Progenitor cell of endocrine pancreas (in vitro differentiated cells): Measurements from ENCODE around the gene HIPK1. TPM values are rescaled to one million over a fixed set of nuclear protein-coding genes. Genes with fewer than 3 reads are reported as not detected.
A peak's percentile ranks its signal among the peaks of the same experiment; 100 is the strongest.

Experiments used
- DNase-seq: peaks from one replicate; pipeline ENCODE4 v3.0.0; 2021; ENCODE audit warnings: low spot score; ENCODE audit not compliant: unreplicated experiment
- H3K27ac Mint-ChIP-seq: 2 replicates; pipeline ENCODE4 v1.8.0; 2021; ENCODE audit warnings: mild to moderate bottlenecking, moderate library complexity, mixed read lengths
- H3K27me3 Mint-ChIP-seq: 2 replicates; pipeline ENCODE4 v1.8.0; 2021; ENCODE audit warnings: mixed read lengths
- H3K36me3 Mint-ChIP-seq: 2 replicates; pipeline ENCODE4 v1.8.0; 2022; ENCODE audit warnings: mixed read lengths; ENCODE audit not compliant: insufficient read depth
- H3K4me1 Mint-ChIP-seq: 2 replicates; pipeline ENCODE4 v1.8.0; 2021; ENCODE audit warnings: low read depth, mixed read lengths
- H3K4me3 Mint-ChIP-seq: 2 replicates; pipeline ENCODE4 v1.8.0; 2021; ENCODE audit warnings: low read depth, mild to moderate bottlenecking, moderate library complexity, mixed read lengths
- H3K9me3 Mint-ChIP-seq: 2 replicates; pipeline ENCODE4 v1.8.0; 2021; ENCODE audit warnings: low read depth, mixed read lengths
- total RNA-seq: library from RNA; stranded (reverse); gene quantifications from 2 replicates; pipeline ENCODE4 v1.2.1, GENCODE V29; 2021
- TF ChIP-seq, protein P1 (sequence below): fragments of 200-600 bp; sonication (generic); IDR thresholded peaks from one replicate; pipeline ENCODE4 v1.5.0; 2021; ENCODE audit warnings: antibody characterized with exemption, mild to moderate bottlenecking; ENCODE audit not compliant: unreplicated experiment

Gene HIPK1
- total RNA-seq, 1 donor from 2014 or later = 54.2 TPM

DNA sequence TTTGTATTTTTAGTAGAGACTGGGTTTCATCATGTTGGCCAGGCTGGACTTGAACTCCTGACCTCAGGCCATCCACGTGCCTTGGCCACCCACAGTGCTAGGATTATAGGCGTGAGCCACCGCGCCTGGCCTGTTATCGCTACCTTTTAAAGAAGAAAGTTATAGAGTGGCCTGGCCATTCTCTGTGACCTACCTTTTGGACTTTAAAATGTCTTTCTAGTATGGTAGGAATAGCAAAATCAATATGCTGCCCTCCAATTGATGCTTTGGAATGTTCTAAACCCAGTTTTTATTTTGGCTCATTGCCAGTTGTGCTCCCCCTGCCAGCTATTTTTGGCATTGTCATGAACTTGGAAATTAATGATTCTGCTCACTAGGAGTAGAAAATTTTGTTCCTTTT is 19.9 kb downstream of the HIPK1 start:
- TF ChIP-seq, protein P1, sequence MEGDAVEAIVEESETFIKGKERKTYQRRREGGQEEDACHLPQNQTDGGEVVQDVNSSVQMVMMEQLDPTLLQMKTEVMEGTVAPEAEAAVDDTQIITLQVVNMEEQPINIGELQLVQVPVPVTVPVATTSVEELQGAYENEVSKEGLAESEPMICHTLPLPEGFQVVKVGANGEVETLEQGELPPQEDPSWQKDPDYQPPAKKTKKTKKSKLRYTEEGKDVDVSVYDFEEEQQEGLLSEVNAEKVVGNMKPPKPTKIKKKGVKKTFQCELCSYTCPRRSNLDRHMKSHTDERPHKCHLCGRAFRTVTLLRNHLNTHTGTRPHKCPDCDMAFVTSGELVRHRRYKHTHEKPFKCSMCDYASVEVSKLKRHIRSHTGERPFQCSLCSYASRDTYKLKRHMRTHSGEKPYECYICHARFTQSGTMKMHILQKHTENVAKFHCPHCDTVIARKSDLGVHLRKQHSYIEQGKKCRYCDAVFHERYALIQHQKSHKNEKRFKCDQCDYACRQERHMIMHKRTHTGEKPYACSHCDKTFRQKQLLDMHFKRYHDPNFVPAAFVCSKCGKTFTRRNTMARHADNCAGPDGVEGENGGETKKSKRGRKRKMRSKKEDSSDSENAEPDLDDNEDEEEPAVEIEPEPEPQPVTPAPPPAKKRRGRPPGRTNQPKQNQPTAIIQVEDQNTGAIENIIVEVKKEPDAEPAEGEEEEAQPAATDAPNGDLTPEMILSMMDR = peak; percentile 28
- Mint-ChIP-seq H3K36me3 (peaks cover 16% of the 10 kb centered on the region), H3K27ac (no peak overlapping the region), H3K4me3 (no peak overlapping the region), H3K9me3 (peaks cover 5% of the 10 kb centered on the region), H3K27me3 (no peaks in the 10 kb centered on the region), H3K4me1 (peaks cover 22% of the 10 kb centered on the region)
- no peak for DNase-seq

DNA sequence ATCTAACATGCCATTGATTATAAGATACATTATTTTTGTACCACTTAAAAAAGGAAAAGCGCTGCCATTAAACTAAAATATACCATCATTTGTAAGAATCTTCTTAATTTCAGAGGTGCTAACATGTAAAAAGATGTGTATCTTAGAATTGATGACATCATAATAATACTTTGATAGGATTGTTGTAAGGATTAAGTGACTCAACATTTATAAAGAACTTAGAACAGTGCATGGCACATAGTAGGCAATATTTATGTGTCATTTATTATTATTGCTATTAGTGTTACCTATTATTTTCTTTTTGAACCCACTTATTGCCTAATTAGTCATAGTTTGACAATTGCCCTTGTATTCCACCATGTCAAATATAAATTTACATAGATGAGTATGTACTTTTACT is 21.8 kb downstream of the HIPK1 start:
- peaks cover 21% of the 10 kb centered on the region for H3K4me1 Mint-ChIP-seq
- no peak for DNase-seq
- no peaks in the 10 kb centered on the region for H3K27me3 Mint-ChIP-seq
- H3K4me3 Mint-ChIP-seq = no peak overlapping the region
- TF ChIP-seq, protein P1 = no peak
- peaks cover 10% of the 10 kb centered on the region for H3K36me3 Mint-ChIP-seq
- H3K9me3 Mint-ChIP-seq = no peaks in the 10 kb centered on the region
- H3K27ac Mint-ChIP-seq = no peak overlapping the region

DNA sequence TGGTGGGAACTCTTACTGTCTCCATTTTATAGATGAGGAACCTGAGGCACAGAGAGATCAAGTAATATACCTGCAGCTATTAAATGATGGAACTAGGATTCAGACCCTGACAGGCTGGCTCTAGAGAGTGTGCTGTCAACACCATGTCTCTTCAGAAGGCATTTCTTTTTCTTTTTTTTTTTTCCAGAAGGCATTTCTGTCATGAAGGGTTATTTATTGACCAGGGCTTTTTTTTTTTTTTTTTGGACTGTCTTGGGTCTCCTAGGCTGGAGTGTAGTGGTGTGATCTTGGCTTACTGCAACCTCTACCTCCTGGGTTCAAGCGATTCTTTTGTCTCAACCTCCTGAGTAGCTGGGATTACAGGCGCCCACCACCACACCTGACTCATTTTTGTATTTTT is 22.6 kb downstream of the HIPK1 start:
- no peak for DNase-seq
- H3K27me3 Mint-ChIP-seq = no peaks in the 10 kb centered on the region
- H3K36me3 Mint-ChIP-seq = peaks cover 7% of the 10 kb centered on the region
- TF ChIP-seq, protein P1 = no peak
- H3K4me1 Mint-ChIP-seq = peaks cover 13% of the 10 kb centered on the region
- H3K27ac Mint-ChIP-seq = no peak overlapping the region
- H3K4me3 Mint-ChIP-seq = no peak overlapping the region
- H3K9me3 Mint-ChIP-seq = no peaks in the 10 kb centered on the region

DNA sequence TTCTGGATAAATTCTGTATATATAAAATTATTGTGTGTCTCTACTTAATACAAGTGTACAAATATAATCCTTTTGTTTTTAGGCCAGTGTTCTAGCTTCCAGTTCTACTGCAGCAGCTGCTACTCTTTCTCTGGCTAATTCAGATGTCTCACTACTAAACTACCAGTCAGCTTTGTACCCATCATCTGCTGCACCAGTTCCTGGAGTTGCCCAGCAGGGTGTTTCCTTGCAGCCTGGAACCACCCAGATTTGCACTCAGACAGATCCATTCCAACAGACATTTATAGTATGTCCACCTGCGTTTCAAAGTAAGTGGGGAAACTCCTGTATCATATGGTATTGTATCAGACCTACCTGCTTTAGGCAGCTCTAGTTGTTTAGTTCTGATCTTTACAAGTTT is 28.9 kb downstream of the HIPK1 start:
- no peak overlapping the region for H3K27ac Mint-ChIP-seq
- TF ChIP-seq, protein P1 = no peak
- H3K27me3 Mint-ChIP-seq = no peaks in the 10 kb centered on the region
- no peaks in the 10 kb centered on the region for H3K9me3 Mint-ChIP-seq
- H3K36me3 Mint-ChIP-seq = peaks cover 20% of the 10 kb centered on the region
- H3K4me3 Mint-ChIP-seq = no peak overlapping the region
- peaks cover 3% of the 10 kb centered on the region for H3K4me1 Mint-ChIP-seq
- DNase-seq = no peak

DNA sequence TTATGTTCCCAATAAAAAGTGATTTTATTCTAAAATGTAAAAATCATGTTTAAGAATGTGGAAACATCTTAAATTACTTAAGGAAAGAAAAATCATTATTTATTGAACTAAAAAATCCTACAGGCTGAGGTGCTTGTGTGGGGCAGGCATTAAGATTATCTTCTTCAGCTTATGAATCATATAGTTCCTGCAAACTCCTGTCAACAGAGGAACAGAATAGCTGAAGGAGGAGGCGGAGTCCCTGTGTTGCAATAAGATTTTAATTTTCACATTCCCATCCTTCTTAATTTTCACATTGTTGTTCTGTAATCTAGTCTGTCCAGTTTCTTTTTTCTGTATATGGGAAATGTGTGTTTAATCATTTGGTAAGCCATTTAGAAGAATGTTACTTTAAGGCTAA is 29.6 kb downstream of the HIPK1 start:
- TF ChIP-seq, protein P1 = no peak
- no peak for DNase-seq
- no peaks in the 10 kb centered on the region for H3K9me3 Mint-ChIP-seq
- no peaks in the 10 kb centered on the region for H3K27me3 Mint-ChIP-seq
- no peak overlapping the region for H3K4me3 Mint-ChIP-seq
- peaks cover 3% of the 10 kb centered on the region for H3K4me1 Mint-ChIP-seq
- peaks cover 24% of the 10 kb centered on the region for H3K36me3 Mint-ChIP-seq
- H3K27ac Mint-ChIP-seq = no peak overlapping the region
